HepG2 (cell line): ENCODE measurements around the gene CBFA2T2.

Experiments used
- EEA1 ChIP-seq: sonication (generic); formaldehyde crosslinking; IDR thresholded peaks from 2 replicates; pipeline ENCODE4 v1.5.1; 2020; ENCODE audit warnings: mild to moderate bottlenecking, missing genetic modification reagents, borderline replicate concordance
- EHMT2 ChIP-seq: fragments of 200-600 bp; sonication (generic); IDR thresholded peaks from 2 replicates; pipeline ENCODE4 v1.7.0; 2017; ENCODE audit warnings: antibody characterized with exemption, low read depth, low read length, borderline replicate concordance
- EP300 ChIP-seq, 3 experiments: sonication (generic) in 1 of 3; formaldehyde crosslinking in 1 of 3; IDR thresholded peaks; 2 replicates each; pipeline versions ENCODE4 v1.5.1 to v1.6.1; 2011 to 2020; ENCODE audit warnings: low read depth in 2 of 3, low read length in 2 of 3, borderline replicate concordance in 1 of 3, improper control_type of control experiment in 1 of 3, mild to moderate bottlenecking in 1 of 3, missing genetic modification reagents in 1 of 3, moderate library complexity in 1 of 3
- EZH2 ChIP-seq: conservative IDR thresholded peaks from 2 replicates; pipeline ENCODE4 v1.6.1; 2012; ENCODE audit warnings: mild to moderate bottlenecking, low read depth, low read length, moderate library complexity
- THAP7 ChIP-seq: sonication (generic); formaldehyde crosslinking; IDR thresholded peaks from 2 replicates; pipeline ENCODE4 v1.8.1; 2023; ENCODE audit warnings: mild to moderate bottlenecking, missing genetic modification reagents

GRCh38 chr20:33477386-33478234 is 12.3 kb upstream of the CBFA2T2 start:
- TF ChIP-seq EHMT2 (no peak), EZH2 (no peak), THAP7 (CRISPR knock-in tag) (no peak), EP300 (IDR thresholded peaks at IDR 0.05; ENCODE audit: low read depth in 2 of 2, low read length in 2 of 2) (no peak), EP300 (CRISPR knock-in tag; IDR thresholded peaks at IDR 0.05; ENCODE audit: borderline replicate concordance) (no peak), EEA1 (CRISPR knock-in tag) (no peak)
